ENCODE data around the gene DACH2. TPM values are rescaled to one million over a fixed set of nuclear protein-coding genes. Genes with fewer than 3 reads are reported as not detected.

DACH2 gene
- total and polyA plus RNA-seq, 4 donors: 0.23 TPM; not detected in 3

- Histone ChIP-seq H3K27me3 (ENCODE audit: control insufficient read depth in 4 of 4, insufficient read depth in 4 of 4, low read length in 3 of 4) (no peaks in the 10 kb centered on the region), H3K4me1 (ENCODE audit: control insufficient read depth in 4 of 4, insufficient read depth in 4 of 4, low read length in 3 of 4) (no peaks in the 10 kb centered on the region), H3K9me3 (ENCODE audit: control insufficient read depth in 4 of 4, low read length in 3 of 4) (peaks cover 0 to 9% (median 2%) of the 10 kb centered on the region in 4 donors), H3K9ac (ENCODE audit: low read depth in 1 of 2, low read length in 2 of 2) (no peak overlapping the region), H3K4me3 (ENCODE audit: low read depth in 1 of 3, low read length in 3 of 3) (no peak overlapping the region), H3K36me3 (ENCODE audit: control insufficient read depth in 4 of 4, insufficient read depth in 3 of 4, low read depth in 1 of 4, low read length in 3 of 4) (no peaks in the 10 kb centered on the region), H3K27ac (ENCODE audit: low read depth in 1 of 2, low read length in 2 of 2) (no peak overlapping the region)
- no peak for DNase-seq (ENCODE audit: low spot score)
- peak; percentile 64 to 67 for TF ChIP-seq RAD21 (IDR thresholded peaks at IDR 0.05)
- peak; percentile 23 for TF ChIP-seq CTCF (IDR thresholded peaks at IDR 0.05; ENCODE audit: low read depth, low read length, missing input control)
- no peak for TF ChIP-seq YY1 (IDR thresholded peaks at IDR 0.05)
- 70% methylated on average over 3 of the region's 3 CpGs for WGBS
These were observed 174.7 kb downstream of the DACH2 start for GRCh38 chrX:86322913-86323312.

- 95% methylated on average over 1 of the region's 1 CpG for WGBS
- H3K9me3 ChIP-seq (ENCODE audit: control insufficient read depth in 4 of 4, low read length in 3 of 4): no peaks in the 10 kb centered on the region
- no peaks in the 10 kb centered on the region for H3K4me1 ChIP-seq (ENCODE audit: control insufficient read depth in 4 of 4, insufficient read depth in 4 of 4, low read length in 3 of 4)
- H3K27ac ChIP-seq (ENCODE audit: low read depth in 1 of 2, low read length in 2 of 2): no peak overlapping the region
- no peaks in the 10 kb centered on the region for H3K27me3 ChIP-seq (ENCODE audit: control insufficient read depth in 4 of 4, insufficient read depth in 4 of 4, low read length in 3 of 4)
- TF ChIP-seq RXRA (IDR thresholded peaks at IDR 0.05) (no peak), NR2F2 (IDR thresholded peaks at IDR 0.05) (no peak), HNF4A (conservative IDR thresholded peaks at IDR 0.05) (no peak), CTCF (IDR thresholded peaks at IDR 0.05; ENCODE audit: low read depth, low read length, missing input control) (no peak), HNF4G (IDR thresholded peaks at IDR 0.05) (no peak), ZBTB33 (IDR thresholded peaks at IDR 0.05) (no peak), SP1 (IDR thresholded peaks at IDR 0.05) (no peak), REST (IDR thresholded peaks at IDR 0.05) (no peak), FOXA1 (IDR thresholded peaks at IDR 0.05) (no peak), FOXA2 (IDR thresholded peaks at IDR 0.05) (no peak), GABPA (IDR thresholded peaks at IDR 0.05 in 1 of 2, conservative IDR thresholded peaks at IDR 0.05 in 1 of 2) (no peak), TAF1 (conservative IDR thresholded peaks at IDR 0.05) (no peak), JUND (IDR thresholded peaks at IDR 0.05) (no peak), ATF3 (IDR thresholded peaks at IDR 0.05) (no peak), YY1 (IDR thresholded peaks at IDR 0.05) (no peak), EGR1 (IDR thresholded peaks at IDR 0.05; ENCODE audit: low read depth in 2 of 2) (no peak), RAD21 (IDR thresholded peaks at IDR 0.05) (no peak), MAX (IDR thresholded peaks at IDR 0.05) (no peak)
- no peak for DNase-seq (ENCODE audit: low spot score)
- H3K9ac ChIP-seq (ENCODE audit: low read depth in 1 of 2, low read length in 2 of 2): no peak overlapping the region
- H3K4me3 ChIP-seq (ENCODE audit: low read depth in 1 of 3, low read length in 3 of 3): no peak overlapping the region
- H3K36me3 ChIP-seq (ENCODE audit: control insufficient read depth in 4 of 4, insufficient read depth in 3 of 4, low read depth in 1 of 4, low read length in 3 of 4): no peaks in the 10 kb centered on the region
These were observed 180.9 kb downstream of the DACH2 start for GRCh38 chrX:86329174-86329573.
